GM23338 (cell line): ENCODE measurements around the gene SETD4. TPM values are rescaled to one million over a fixed set of nuclear protein-coding genes. Genes with fewer than 3 reads are reported as not detected.

Experiments used
- ATAC-seq: fragments of 200-7000 bp; cut with Tn5 transposase; 3 replicates; pipeline ENCODE4 v1.9.1; 2020
- DNase-seq: peaks from one replicate; pipeline ENCODE4 v3.0.0-alpha.2; 2015; ENCODE audit warnings: low spot score
- H2AFZ ChIP-seq: fragments of 200-600 bp; sonication (generic); 2 replicates; pipeline ENCODE4 v1.8.0; 2016; ENCODE audit warnings: antibody characterized with exemption, mild to moderate bottlenecking, moderate library complexity
- H3F3A ChIP-seq: fragments of 200-600 bp; sonication (generic); replicated peaks from 2 replicates; pipeline ENCODE4 v1.8.0; 2017; ENCODE audit warnings: antibody characterized with exemption, mixed run types, low read depth
- H3K27ac ChIP-seq: fragments of 200-600 bp; sonication (generic); 2 replicates; pipeline ENCODE4 v1.6.1; 2016; ENCODE audit warnings: low read depth
- H3K27me3 ChIP-seq: fragments of 200-600 bp; sonication (generic); 2 replicates; pipeline ENCODE4 v1.8.0; 2016; ENCODE audit warnings: mild to moderate bottlenecking, mixed run types, moderate library complexity; ENCODE audit not compliant: insufficient read depth
- H3K36me3 ChIP-seq: fragments of 200-600 bp; sonication (generic); 2 replicates; pipeline ENCODE4 v1.8.0; 2016; ENCODE audit warnings: mild to moderate bottlenecking; ENCODE audit not compliant: insufficient read depth
- H3K4me1 ChIP-seq: fragments of 200-600 bp; sonication (generic); 2 replicates; pipeline ENCODE4 v1.8.0; 2016; ENCODE audit warnings: mild to moderate bottlenecking, moderate library complexity; ENCODE audit not compliant: insufficient read depth
- H3K4me2 ChIP-seq: fragments of 200-600 bp; sonication (generic); 2 replicates; pipeline ENCODE4 v1.7.1; 2017; ENCODE audit warnings: mixed run types
- H3K4me3 ChIP-seq: fragments of 200-600 bp; sonication (generic); 2 replicates; pipeline ENCODE4 v1.6.1; 2016; ENCODE audit warnings: mixed run types
- H3K79me2 ChIP-seq: fragments of 200-600 bp; sonication (generic); replicated peaks from 2 replicates; pipeline ENCODE4 v1.8.0; 2017; ENCODE audit warnings: mild to moderate bottlenecking; ENCODE audit not compliant: insufficient read depth
- H3K9me2 ChIP-seq: fragments of 200-600 bp; sonication (generic); 2 replicates; pipeline ENCODE4 v1.8.0; 2017; ENCODE audit not compliant: insufficient read depth
- H4K20me1 ChIP-seq: fragments of 200-600 bp; sonication (generic); replicated peaks from 2 replicates; pipeline ENCODE4 v1.8.0; 2017; ENCODE audit warnings: mild to moderate bottlenecking; ENCODE audit not compliant: insufficient read depth
- H3K27ac Mint-ChIP-seq: 2 replicates; pipeline ENCODE4 v1.8.0; 2020; ENCODE audit warnings: inconsistent platforms, mild to moderate bottlenecking, moderate library complexity, mixed read lengths
- H3K27me3 Mint-ChIP-seq: 3 replicates; pipeline ENCODE4 v1.8.0; 2022; ENCODE audit warnings: low read depth, mild to moderate bottlenecking, moderate library complexity, mixed read lengths, inconsistent platforms; ENCODE audit not compliant: insufficient read depth, poor library complexity
- H3K36me3 Mint-ChIP-seq: 3 replicates; pipeline ENCODE4 v1.8.0; 2021; ENCODE audit warnings: low read depth, mild to moderate bottlenecking, inconsistent platforms, moderate library complexity, mixed read lengths
- H3K4me1 Mint-ChIP-seq: 3 replicates; pipeline ENCODE4 v1.8.0; 2020; ENCODE audit warnings: mild to moderate bottlenecking, inconsistent platforms, mixed read lengths
- H3K4me3 Mint-ChIP-seq: 3 replicates; pipeline ENCODE4 v1.8.0; 2021; ENCODE audit warnings: moderate library complexity, mild to moderate bottlenecking, inconsistent platforms, mixed read lengths
- H3K9me3 Mint-ChIP-seq: 3 replicates; pipeline ENCODE4 v1.8.0; 2020; ENCODE audit warnings: moderate library complexity, mild to moderate bottlenecking, inconsistent platforms, mixed read lengths
- CTCF ChIP-seq, 2 experiments: fragments of 200-600 bp in 1 of 2; sonication (generic) in 1 of 2; conservative IDR thresholded peaks; 2 replicates each; pipeline versions ENCODE4 v1.5.1 to v1.6.1; 2016 to 2017; ENCODE audit warnings: antibody characterized with exemption in 2 of 2, low read depth in 2 of 2, mild to moderate bottlenecking in 2 of 2, moderate library complexity in 1 of 2
- EZH2 ChIP-seq: fragments of 200-600 bp; sonication (generic); IDR thresholded peaks from one replicate; pipeline ENCODE4 v1.8.0; 2017; ENCODE audit warnings: antibody characterized with exemption, mild to moderate bottlenecking, low read depth; ENCODE audit not compliant: unreplicated experiment
- EZH2phosphoT487 ChIP-seq: fragments of 200-600 bp; sonication (generic); IDR thresholded peaks from one replicate; pipeline ENCODE4 v1.8.1; 2018; ENCODE audit warnings: antibody characterized with exemption; ENCODE audit not compliant: unreplicated experiment
- JUNB ChIP-seq: IDR thresholded peaks from one replicate; pipeline ENCODE4 v1.6.1; 2016; ENCODE audit warnings: antibody characterized with exemption; ENCODE audit not compliant: unreplicated experiment
- POLR2AphosphoS5 ChIP-seq: IDR thresholded peaks from 2 replicates; pipeline ENCODE4 v1.6.1; 2016; ENCODE audit warnings: antibody characterized with exemption, low read depth
- REST ChIP-seq: IDR thresholded peaks from one replicate; pipeline ENCODE4 v1.6.1; 2018; ENCODE audit warnings: antibody characterized with exemption; ENCODE audit not compliant: unreplicated experiment
- ZNF331 ChIP-seq: fragments of 250-450 bp; sonication (Bioruptor Pico); IDR thresholded peaks from 2 replicates; pipeline ENCODE4 v1.5.0; 2020; ENCODE audit warnings: low read depth, mild to moderate bottlenecking, moderate library complexity
- ZNF462 ChIP-seq: fragments of 250-450 bp; sonication (Bioruptor Pico); IDR thresholded peaks from 2 replicates; pipeline ENCODE4 v1.5.0; 2020; ENCODE audit warnings: mild to moderate bottlenecking, moderate library complexity
- polyA plus RNA-seq: library from polyadenylated mRNA; unstranded; fragments of >200 nt; fragmentation: Nextera tagmentation; extraction: Ambion mirVana; gene quantifications from 2 replicates; pipeline ENCODE4 v1.2.1, GENCODE V29; 2016
- total RNA-seq: library from RNA; depleted of rRNA; stranded (reverse); fragments of >200 nt; shearing (Covaris generic); gene quantifications from 2 replicates; pipeline ENCODE4 v1.2.3, GENCODE V29; 2014

Gene SETD4
- total and polyA plus RNA-seq, 2 experiments from 2014 or later = 32.5 to 45.1 TPM

- ATAC-seq (no peak), DNase-seq (no peak)
- H3K27ac ChIP-seq = no peak overlapping the region
- Mint-ChIP-seq H3K4me3 (no peak overlapping the region), H3K27me3 (peaks cover 5% of the 10 kb centered on the region), H3K36me3 (peaks cover 51% of the 10 kb centered on the region), H3K27ac (no peak overlapping the region), H3K9me3 (peaks cover 43% of the 10 kb centered on the region), H3K4me1 (peaks cover 34% of the 10 kb centered on the region)
- no peak overlapping the region for H3K4me3 ChIP-seq
- peaks cover 18% of the 10 kb centered on the region for H3K36me3 ChIP-seq
- no peaks in the 10 kb centered on the region for H3K79me2 ChIP-seq
- H3K9me2 ChIP-seq = peaks cover 3% of the 10 kb centered on the region
- 0 out of 2 replicates have a peak, but pooled peaks cover 9% of the 10 kb centered on the region for H3F3A ChIP-seq
- H3K4me2 ChIP-seq = no peak overlapping the region
- no peak overlapping the region for H2AFZ ChIP-seq
- TF ChIP-seq REST = no peak
- no peak for TF ChIP-seq CTCF (conservative IDR thresholded peaks at IDR 0.05; ENCODE audit: low read depth in 2 of 2)
- no peak for TF ChIP-seq JUNB
- TF ChIP-seq EZH2phosphoT487 = no peak
- TF ChIP-seq EZH2 = no peak
- TF ChIP-seq POLR2AphosphoS5 = no peak
- no peak for TF ChIP-seq ZNF462
- TF ChIP-seq ZNF331 (CRISPR knock-in tag) = no peak
- H4K20me1 ChIP-seq = no peaks in the 10 kb centered on the region
- H3K27me3 ChIP-seq = no peaks in the 10 kb centered on the region
- H3K4me1 ChIP-seq = peaks cover 19% of the 10 kb centered on the region
These were observed 32.4 kb upstream of the SETD4 start for GRCh38 chr21:36092681-36093080.
